Osteocyte (in vitro differentiated cells): ENCODE data around the gene PARD3B. TPM values are rescaled to one million over a fixed set of nuclear protein-coding genes. Genes with fewer than 3 reads are reported as not detected.
A peak's percentile ranks its signal among the peaks of the same experiment; 100 is the strongest.

ENCODE experiments used
- DNase-seq: peaks from one replicate; pipeline ENCODE4 v3.0.0; 2021; ENCODE audit warnings: mixed read lengths; ENCODE audit not compliant: unreplicated experiment; ENCODE audit errors: extremely low spot score
- H3K27ac Mint-ChIP-seq: one replicate; pipeline ENCODE4 v1.8.0; 2021; ENCODE audit warnings: mild to moderate bottlenecking, mixed read lengths; ENCODE audit not compliant: unreplicated experiment
- H3K27me3 Mint-ChIP-seq: one replicate; pipeline ENCODE4 v1.8.0; 2021; ENCODE audit warnings: mixed read lengths; ENCODE audit not compliant: unreplicated experiment
- H3K36me3 Mint-ChIP-seq: one replicate; pipeline ENCODE4 v1.8.0; 2021; ENCODE audit warnings: mixed read lengths; ENCODE audit not compliant: unreplicated experiment
- H3K4me1 Mint-ChIP-seq: one replicate; pipeline ENCODE4 v1.8.0; 2021; ENCODE audit warnings: mixed read lengths; ENCODE audit not compliant: unreplicated experiment
- H3K4me3 Mint-ChIP-seq: one replicate; pipeline ENCODE4 v1.8.0; 2021; ENCODE audit warnings: mild to moderate bottlenecking, moderate library complexity, mixed read lengths; ENCODE audit not compliant: unreplicated experiment
- H3K9me3 Mint-ChIP-seq: one replicate; pipeline ENCODE4 v1.8.0; 2021; ENCODE audit warnings: mixed read lengths; ENCODE audit not compliant: unreplicated experiment
- CTCF ChIP-seq: fragments of 200-600 bp; sonication (generic); IDR thresholded peaks from 2 replicates; pipeline ENCODE4 v1.5.0; 2021; ENCODE audit warnings: antibody characterized with exemption, mild to moderate bottlenecking, moderate library complexity
- total RNA-seq: library from RNA; stranded (reverse); gene quantifications from 2 replicates; pipeline ENCODE4 v1.2.1, GENCODE V29; 2021

The PARD3B gene
- total RNA-seq, 1 donor from 2014 or later, result 26.7 TPM

- no peak for DNase-seq
- H3K9me3 Mint-ChIP-seq, result no peaks in the 10 kb centered on the region
- H3K4me1 Mint-ChIP-seq, result peaks cover 52% of the 10 kb centered on the region
- no peak for TF ChIP-seq CTCF
- no peak overlapping the region for H3K4me3 Mint-ChIP-seq
- peak overlapping the region; percentile 8 for H3K27ac Mint-ChIP-seq
- H3K36me3 Mint-ChIP-seq, result no peaks in the 10 kb centered on the region
- no peaks in the 10 kb centered on the region for H3K27me3 Mint-ChIP-seq
Observed at GRCh38 chr2:204608237-204608939, 63.1 kb downstream of the PARD3B start.

- H3K36me3 Mint-ChIP-seq, result no peaks in the 10 kb centered on the region
- H3K27me3 Mint-ChIP-seq, result no peaks in the 10 kb centered on the region
- peaks cover 4% of the 10 kb centered on the region for H3K9me3 Mint-ChIP-seq
- H3K4me1 Mint-ChIP-seq, result peaks cover 42% of the 10 kb centered on the region
- no peak overlapping the region for H3K27ac Mint-ChIP-seq
- TF ChIP-seq CTCF, result no peak
- no peak for DNase-seq
- H3K4me3 Mint-ChIP-seq, result no peak overlapping the region
Observed at GRCh38 chr2:204611017-204611631, 65.8 kb downstream of the PARD3B start.

GRCh38 chr2:204611764-204612163, 66.5 kb downstream of the PARD3B start:
- H3K36me3 Mint-ChIP-seq, result no peaks in the 10 kb centered on the region
- H3K4me3 Mint-ChIP-seq, result no peak overlapping the region
- no peak overlapping the region for H3K27ac Mint-ChIP-seq
- DNase-seq, result no peak
- peaks cover 4% of the 10 kb centered on the region for H3K9me3 Mint-ChIP-seq
- TF ChIP-seq CTCF, result no peak
- no peaks in the 10 kb centered on the region for H3K27me3 Mint-ChIP-seq
- H3K4me1 Mint-ChIP-seq, result peaks cover 42% of the 10 kb centered on the region

- Mint-ChIP-seq H3K9me3 (peaks cover 4% of the 10 kb centered on the region), H3K27me3 (no peaks in the 10 kb centered on the region), H3K4me1 (peaks cover 29% of the 10 kb centered on the region), H3K36me3 (no peaks in the 10 kb centered on the region), H3K27ac (peak overlapping the region; percentile 74), H3K4me3 (no peak overlapping the region)
- TF ChIP-seq CTCF, result no peak
- DNase-seq, result no peak
Observed at GRCh38 chr2:204613635-204614034, 68.4 kb downstream of the PARD3B start.

GRCh38 chr2:204615456-204615855, 70.2 kb downstream of the PARD3B start:
- TF ChIP-seq CTCF, result no peak
- Mint-ChIP-seq H3K4me3 (no peak overlapping the region), H3K27ac (no peak overlapping the region), H3K4me1 (peaks cover 29% of the 10 kb centered on the region), H3K36me3 (no peaks in the 10 kb centered on the region), H3K9me3 (peaks cover 4% of the 10 kb centered on the region), H3K27me3 (no peaks in the 10 kb centered on the region)
- DNase-seq, result no peak
